Fibroblast of villous mesenchyme (primary cell): ENCODE data around the gene GPR37. TPM values are rescaled to one million over a fixed set of nuclear protein-coding genes. Genes with fewer than 3 reads are reported as not detected.

ENCODE experiments used
- DNase-seq: peaks from one replicate; pipeline ENCODE4 v3.0.0-alpha.2; 2010; ENCODE audit warnings: low read depth
- H3K4me3 ChIP-seq: 2 replicates; pipeline ENCODE4 v1.5.1; 2011; ENCODE audit warnings: low read depth, mild to moderate bottlenecking, low read length
- total RNA-seq: library from RNA; depleted of rRNA; stranded (reverse); fragments of >200 nt; gene quantifications from 2 replicates; pipeline ENCODE4 v1.2.3, GENCODE V29; 2012
- TF ChIP-seq, protein P1 (sequence below): IDR thresholded peaks from 2 replicates; pipeline ENCODE4 v1.5.1; 2012; ENCODE audit warnings: low read depth, mild to moderate bottlenecking, low read length; ENCODE audit not compliant: insufficient read depth

The GPR37 gene, protein sequence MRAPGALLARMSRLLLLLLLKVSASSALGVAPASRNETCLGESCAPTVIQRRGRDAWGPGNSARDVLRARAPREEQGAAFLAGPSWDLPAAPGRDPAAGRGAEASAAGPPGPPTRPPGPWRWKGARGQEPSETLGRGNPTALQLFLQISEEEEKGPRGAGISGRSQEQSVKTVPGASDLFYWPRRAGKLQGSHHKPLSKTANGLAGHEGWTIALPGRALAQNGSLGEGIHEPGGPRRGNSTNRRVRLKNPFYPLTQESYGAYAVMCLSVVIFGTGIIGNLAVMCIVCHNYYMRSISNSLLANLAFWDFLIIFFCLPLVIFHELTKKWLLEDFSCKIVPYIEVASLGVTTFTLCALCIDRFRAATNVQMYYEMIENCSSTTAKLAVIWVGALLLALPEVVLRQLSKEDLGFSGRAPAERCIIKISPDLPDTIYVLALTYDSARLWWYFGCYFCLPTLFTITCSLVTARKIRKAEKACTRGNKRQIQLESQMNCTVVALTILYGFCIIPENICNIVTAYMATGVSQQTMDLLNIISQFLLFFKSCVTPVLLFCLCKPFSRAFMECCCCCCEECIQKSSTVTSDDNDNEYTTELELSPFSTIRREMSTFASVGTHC
- 5.6 and 8.7 TPM in 2 replicates for total RNA-seq

DNA sequence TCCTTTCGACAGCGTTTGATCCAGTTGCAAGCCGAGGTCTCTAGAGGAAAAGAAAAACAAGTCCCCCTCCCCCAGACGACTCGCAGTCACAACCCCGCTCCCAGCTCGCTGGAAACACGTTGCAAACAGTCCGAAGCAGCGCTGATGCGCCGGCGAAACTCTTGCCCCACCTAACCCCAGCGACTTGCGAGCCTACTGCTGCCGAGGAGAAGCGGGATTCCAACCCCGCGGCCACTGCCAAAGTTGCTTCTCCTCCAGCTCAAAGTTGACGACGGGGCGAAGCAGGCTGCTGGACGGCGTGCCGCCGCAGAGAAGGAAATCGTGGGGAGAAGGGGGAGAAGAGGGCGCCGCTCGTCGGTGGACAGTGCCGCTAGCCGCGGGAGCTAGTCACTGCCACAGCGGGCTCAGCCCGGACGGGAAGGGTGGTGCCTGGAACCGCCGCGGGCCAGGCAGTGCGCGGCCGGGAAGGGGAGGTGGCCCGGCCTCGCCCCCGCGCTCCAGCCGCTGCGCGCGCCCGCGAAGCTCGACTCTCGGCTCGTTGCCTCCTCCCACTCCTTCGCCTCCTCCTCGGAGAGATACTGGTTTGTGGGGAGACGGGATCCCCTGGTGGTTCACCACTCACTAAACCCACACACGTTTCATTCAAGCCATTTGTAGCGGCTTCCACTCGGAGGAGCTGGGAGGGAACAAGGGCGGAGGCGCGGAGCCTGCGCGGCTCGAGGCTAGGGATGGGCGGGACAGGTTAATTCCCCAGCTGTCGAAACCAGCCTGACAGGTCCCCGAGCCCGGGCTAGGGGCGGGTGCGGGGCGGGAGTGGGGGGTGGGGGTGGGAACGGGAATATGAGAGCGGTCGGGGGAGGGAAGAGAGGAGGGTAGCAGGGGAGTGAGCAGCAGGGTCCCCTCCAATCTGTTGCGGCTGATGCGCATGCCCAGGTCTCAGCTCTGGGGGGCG lies at the start of gene GPR37:
GPR37 (minus strand) TSS at position 392 of the 952 bp plus-strand sequence. CDS start 816 bp downstream, outside the sequence.
- peak within 1 kb of the TSS; percentile 67 for H3K4me3 ChIP-seq
- peak; percentile 83 for DNase-seq
- TF ChIP-seq, protein P1, sequence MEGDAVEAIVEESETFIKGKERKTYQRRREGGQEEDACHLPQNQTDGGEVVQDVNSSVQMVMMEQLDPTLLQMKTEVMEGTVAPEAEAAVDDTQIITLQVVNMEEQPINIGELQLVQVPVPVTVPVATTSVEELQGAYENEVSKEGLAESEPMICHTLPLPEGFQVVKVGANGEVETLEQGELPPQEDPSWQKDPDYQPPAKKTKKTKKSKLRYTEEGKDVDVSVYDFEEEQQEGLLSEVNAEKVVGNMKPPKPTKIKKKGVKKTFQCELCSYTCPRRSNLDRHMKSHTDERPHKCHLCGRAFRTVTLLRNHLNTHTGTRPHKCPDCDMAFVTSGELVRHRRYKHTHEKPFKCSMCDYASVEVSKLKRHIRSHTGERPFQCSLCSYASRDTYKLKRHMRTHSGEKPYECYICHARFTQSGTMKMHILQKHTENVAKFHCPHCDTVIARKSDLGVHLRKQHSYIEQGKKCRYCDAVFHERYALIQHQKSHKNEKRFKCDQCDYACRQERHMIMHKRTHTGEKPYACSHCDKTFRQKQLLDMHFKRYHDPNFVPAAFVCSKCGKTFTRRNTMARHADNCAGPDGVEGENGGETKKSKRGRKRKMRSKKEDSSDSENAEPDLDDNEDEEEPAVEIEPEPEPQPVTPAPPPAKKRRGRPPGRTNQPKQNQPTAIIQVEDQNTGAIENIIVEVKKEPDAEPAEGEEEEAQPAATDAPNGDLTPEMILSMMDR: peak; percentile 58

DNA sequence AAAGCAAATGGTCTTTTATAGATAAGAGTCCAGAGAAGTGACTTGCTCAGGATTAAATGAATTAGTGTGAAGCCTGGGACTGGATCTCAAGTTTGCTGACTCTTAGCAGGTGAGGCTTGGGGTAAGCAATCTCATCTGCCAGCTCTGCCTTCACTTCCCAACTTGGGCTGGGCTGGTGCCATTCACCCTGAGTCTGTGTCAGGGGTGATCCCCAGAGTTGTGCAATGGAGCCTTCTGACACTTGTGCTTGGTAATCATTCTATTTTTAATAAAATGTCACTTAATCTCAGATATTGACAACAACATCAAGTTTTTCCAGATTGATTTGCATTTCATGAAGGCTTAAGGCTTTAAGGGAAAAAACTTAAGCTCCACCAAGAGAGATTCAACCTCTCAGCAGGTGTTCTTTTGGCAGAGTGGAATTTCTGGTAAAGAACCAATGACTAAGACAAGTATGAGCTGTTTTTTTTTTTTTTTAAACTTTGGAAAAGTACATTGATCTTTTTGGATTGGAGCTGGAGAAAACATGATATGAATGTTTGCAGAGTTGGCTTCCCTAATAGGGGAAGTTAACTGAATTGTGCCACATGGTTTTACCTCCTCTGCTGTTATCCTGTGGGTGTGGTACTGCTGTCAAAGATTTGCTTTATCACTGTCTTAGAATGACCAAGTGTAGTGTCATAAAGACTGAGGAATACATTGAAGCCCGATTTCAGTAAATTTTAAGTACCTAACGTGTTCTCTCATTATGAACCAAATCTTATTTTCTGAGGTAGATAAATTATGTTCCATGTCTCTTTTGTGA lies 48.6 kb upstream of the GPR37 start:
- no peak for DNase-seq
- no peak overlapping the region for H3K4me3 ChIP-seq
- TF ChIP-seq, protein P1: no peak

DNA sequence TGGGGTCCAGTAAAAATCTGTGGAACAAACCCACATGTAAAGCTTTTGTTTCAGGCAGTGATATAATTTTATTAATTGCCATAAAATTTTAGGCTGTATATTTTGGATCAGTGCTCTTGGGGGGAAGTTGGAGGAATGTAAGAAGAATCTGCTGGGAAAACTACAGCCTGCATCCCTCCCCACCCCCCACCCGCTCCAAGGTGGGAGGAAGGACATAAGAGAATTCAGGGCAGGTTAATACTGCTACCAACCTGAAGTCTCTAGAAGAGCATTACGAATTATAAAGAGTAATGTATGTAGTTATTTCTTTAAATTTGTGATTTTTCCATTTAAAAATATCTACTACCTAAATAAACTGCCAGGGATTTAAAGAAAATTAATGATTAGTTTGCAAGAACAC lies 47.2 kb upstream of the GPR37 start:
- no peak overlapping the region for H3K4me3 ChIP-seq
- TF ChIP-seq, protein P1: no peak
- DNase-seq: no peak

DNA sequence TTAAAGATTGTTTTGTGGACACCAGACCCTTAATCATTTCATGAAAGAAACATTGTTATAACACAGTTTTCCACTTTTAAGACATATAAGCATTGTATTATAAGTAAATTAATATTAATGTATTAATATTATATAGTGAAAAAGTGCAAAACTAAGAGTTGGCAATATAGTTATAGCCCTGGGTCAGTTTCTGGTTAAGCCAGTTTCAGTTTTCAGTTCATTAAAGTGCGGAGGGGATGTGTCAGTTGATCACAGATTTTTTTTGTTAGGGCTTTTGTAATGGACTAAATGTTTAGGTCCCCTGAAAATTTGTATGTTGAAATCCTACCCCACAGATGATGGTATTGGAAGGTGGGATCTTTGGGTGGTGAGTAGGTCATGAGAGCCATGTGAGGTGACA lies 45.7 kb upstream of the GPR37 start:
- TF ChIP-seq, protein P1: no peak

DNA sequence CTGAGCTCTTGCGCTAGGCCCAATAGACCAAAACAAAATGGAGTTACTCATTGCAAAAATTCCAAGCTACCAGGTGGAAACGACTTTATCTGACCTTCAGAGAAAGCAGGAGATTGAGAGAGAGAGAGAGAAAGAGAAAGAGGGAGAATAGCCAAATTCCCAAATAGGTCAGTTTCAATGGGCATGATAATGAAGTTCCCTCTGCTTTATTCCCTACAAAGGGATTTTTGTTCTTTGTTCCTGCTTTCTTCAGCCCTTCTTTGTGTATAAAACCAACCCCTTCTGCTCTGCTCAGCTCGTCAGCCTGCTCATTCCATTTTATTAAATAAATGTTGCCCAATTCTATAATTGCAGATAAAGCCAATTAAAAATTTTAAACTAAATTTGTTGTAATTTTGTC lies 45.0 kb upstream of the GPR37 start:
- TF ChIP-seq, protein P1: no peak
- DNase-seq: no peak

More for the DNA sequence above, 45.7 kb upstream of the GPR37 start:
- no peak overlapping the region for H3K4me3 ChIP-seq
- DNase-seq: no peak

DNA sequence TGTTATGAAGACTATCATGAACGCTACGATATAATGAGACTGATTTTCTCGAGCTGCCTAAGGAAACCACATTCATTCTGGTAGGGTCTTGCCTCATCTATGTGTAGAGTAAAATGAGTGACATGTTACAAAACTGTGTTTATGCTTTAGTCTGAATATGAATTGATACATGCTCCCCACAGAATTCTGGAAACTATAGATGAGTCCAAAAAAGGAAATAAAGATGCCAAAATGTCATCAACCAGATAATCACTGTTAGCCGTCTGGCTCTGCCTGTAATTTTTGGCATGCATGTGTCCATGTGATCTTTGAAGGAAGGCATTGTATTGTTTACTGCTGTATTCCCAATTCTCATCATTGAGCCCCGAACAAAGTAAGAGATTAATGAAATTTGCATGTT lies 42.6 kb upstream of the GPR37 start:
- H3K4me3 ChIP-seq: no peak overlapping the region
- DNase-seq: no peak
- TF ChIP-seq, protein P1: no peak

More for the DNA sequence above, 45.0 kb upstream of the GPR37 start:
- no peak overlapping the region for H3K4me3 ChIP-seq
